Epithelial cell of esophagus (primary cell): ENCODE measurements around the gene SLC34A2.

Experiments
- DNase-seq: peaks from one replicate; pipeline ENCODE4 v3.0.0; 2010; ENCODE audit warnings: low read depth
- H3K4me3 ChIP-seq: 2 replicates; pipeline ENCODE4 v1.5.1; 2011; ENCODE audit warnings: mild to moderate bottlenecking, low read length, control low read depth
- TF ChIP-seq, protein P1 (sequence below): IDR thresholded peaks from 2 replicates; pipeline ENCODE4 v1.5.1; 2011; ENCODE audit warnings: low read depth, mild to moderate bottlenecking, low read length, control low read depth, inconsistent platforms; ENCODE audit not compliant: insufficient read depth; ENCODE audit errors: missing control alignments

SLC34A2 gene

DNA sequence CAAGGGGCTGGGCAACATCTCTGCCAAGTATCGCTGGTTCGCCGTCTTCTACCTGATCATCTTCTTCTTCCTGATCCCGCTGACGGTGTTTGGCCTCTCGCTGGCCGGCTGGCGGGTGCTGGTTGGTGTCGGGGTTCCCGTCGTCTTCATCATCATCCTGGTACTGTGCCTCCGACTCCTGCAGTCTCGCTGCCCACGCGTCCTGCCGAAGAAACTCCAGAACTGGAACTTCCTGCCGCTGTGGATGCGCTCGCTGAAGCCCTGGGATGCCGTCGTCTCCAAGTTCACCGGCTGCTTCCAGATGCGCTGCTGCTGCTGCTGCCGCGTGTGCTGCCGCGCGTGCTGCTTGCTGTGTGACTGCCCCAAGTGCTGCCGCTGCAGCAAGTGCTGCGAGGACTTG lies 20.6 kb downstream of the SLC34A2 start:
- DNase-seq: no peak
- no peak overlapping the region for H3K4me3 ChIP-seq
- TF ChIP-seq, protein P1, sequence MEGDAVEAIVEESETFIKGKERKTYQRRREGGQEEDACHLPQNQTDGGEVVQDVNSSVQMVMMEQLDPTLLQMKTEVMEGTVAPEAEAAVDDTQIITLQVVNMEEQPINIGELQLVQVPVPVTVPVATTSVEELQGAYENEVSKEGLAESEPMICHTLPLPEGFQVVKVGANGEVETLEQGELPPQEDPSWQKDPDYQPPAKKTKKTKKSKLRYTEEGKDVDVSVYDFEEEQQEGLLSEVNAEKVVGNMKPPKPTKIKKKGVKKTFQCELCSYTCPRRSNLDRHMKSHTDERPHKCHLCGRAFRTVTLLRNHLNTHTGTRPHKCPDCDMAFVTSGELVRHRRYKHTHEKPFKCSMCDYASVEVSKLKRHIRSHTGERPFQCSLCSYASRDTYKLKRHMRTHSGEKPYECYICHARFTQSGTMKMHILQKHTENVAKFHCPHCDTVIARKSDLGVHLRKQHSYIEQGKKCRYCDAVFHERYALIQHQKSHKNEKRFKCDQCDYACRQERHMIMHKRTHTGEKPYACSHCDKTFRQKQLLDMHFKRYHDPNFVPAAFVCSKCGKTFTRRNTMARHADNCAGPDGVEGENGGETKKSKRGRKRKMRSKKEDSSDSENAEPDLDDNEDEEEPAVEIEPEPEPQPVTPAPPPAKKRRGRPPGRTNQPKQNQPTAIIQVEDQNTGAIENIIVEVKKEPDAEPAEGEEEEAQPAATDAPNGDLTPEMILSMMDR: no peak

DNA sequence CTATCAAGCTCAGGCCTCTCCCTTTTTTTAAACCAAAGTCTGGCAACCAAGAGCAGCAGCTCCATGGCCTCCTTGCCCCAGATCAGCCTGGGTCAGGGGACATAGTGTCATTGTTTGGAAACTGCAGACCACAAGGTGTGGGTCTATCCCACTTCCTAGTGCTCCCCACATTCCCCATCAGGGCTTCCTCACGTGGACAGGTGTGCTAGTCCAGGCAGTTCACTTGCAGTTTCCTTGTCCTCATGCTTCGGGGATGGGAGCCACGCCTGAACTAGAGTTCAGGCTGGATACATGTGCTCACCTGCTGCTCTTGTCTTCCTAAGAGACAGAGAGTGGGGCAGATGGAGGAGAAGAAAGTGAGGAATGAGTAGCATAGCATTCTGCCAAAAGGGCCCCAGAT lies 21.5 kb downstream of the SLC34A2 start:
- TF ChIP-seq, protein P1: no peak
- no peak overlapping the region for H3K4me3 ChIP-seq
- DNase-seq: no peak

DNA sequence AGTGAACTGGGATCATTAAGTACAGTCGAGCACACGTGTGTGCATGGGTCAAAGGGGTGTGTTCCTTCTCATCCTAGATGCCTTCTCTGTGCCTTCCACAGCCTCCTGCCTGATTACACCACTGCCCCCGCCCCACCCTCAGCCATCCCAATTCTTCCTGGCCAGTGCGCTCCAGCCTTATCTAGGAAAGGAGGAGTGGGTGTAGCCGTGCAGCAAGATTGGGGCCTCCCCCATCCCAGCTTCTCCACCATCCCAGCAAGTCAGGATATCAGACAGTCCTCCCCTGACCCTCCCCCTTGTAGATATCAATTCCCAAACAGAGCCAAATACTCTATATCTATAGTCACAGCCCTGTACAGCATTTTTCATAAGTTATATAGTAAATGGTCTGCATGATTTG lies 22.3 kb downstream of the SLC34A2 start:
- H3K4me3 ChIP-seq: no peak overlapping the region
- TF ChIP-seq, protein P1: no peak
- DNase-seq: no peak

DNA sequence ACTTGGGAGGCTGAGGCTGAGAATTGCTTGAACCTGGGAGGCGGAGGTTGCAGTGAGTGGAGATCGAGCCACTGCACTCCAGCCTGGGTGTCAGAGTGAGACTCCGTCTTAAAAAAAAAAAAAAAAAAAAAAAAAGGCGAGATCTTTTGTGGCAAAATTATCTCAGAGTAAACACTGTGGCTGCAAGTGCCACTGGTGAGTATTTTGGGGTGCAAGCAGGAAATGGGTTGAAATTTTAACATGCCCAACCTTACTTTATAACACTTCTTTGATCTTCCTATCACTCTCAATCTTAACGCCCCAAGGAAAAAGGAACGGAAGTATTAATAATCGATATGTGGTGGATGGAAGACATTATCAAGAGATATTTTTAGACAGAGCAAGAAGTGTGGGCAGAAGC lies 32.1 kb downstream of the SLC34A2 start:
- no peak for DNase-seq
- TF ChIP-seq, protein P1: no peak
- H3K4me3 ChIP-seq: no peak overlapping the region

DNA sequence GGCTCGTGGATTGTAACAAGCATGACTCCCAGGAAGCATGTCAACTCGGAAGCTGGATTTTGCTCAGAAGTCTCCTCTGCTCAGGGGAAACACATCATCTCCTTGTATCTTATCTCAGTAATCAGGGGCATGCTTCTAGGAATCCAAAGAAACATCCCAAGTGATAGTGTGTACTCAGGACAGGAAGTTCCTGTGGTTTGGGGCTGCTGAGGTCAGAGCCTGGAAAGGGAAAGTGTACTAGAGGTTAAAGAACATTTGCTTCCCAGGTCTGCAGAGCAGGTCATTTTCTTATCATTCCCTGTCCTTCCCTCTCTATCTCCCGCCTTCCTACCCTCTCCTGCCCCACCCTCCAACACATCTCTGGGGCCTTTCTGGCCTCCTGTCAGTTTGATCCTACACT lies 38.8 kb downstream of the SLC34A2 start:
- H3K4me3 ChIP-seq: no peak overlapping the region
- DNase-seq: no peak
- TF ChIP-seq, protein P1: no peak

DNA sequence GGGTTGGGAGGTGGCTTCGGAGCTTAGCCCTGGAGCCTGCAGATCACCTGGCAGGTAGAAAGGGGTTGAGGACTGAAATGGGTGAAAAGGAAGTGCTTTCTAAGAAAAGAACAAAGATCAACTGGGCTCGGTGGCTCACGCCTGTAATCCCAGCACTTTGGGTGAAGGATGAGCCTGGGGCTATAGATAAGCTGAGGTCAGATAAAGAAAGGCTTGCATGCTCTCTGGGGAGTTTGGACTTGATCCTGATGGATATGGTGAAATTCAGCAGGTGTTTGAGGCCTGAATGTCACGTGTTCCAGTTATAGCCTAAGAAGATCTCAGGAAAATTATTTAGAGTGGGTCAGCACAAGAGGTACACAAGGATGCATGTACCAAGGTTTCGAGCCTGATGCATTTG lies 40.8 kb downstream of the SLC34A2 start:
- DNase-seq: no peak
- TF ChIP-seq, protein P1: no peak
- no peak overlapping the region for H3K4me3 ChIP-seq

DNA sequence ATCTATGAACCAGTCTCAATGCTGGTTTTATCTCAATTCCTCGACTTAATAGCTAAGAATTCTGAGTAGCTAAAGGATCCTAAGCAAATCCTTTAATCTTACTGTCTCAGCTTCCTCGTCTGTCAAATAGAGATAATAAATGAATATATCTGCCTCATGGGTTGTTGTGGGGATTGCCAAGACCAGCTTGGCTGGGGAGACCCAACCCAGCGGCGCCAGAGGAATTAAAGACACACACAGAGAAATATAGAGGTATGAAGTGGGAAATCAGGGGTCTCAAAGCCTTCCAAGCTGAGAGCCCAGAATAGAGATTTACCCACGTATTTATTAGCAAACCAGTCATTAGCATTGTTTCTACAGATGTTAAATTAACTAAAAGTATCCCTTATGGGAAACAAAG lies 41.9 kb downstream of the SLC34A2 start:
- no peak overlapping the region for H3K4me3 ChIP-seq
- TF ChIP-seq, protein P1: no peak
- DNase-seq: no peak
